Nephron progenitor cell (in vitro differentiated cells): ENCODE results near the gene KCNK1.
"Not testable (repeated sequence)": the region's sequence is repeated elsewhere in the genome, so short reads cannot be mapped to it uniquely, and the experiment has no call there.

ENCODE experiments used
- DNase-seq: peaks from one replicate; pipeline ENCODE4 v3.0.0; 2021
- H3K27ac Mint-ChIP-seq: 2 replicates; pipeline ENCODE4 v1.8.0; 2021; ENCODE audit warnings: mild to moderate bottlenecking, moderate library complexity, mixed read lengths
- H3K27me3 Mint-ChIP-seq: 2 replicates; pipeline ENCODE4 v1.8.0; 2021; ENCODE audit warnings: mild to moderate bottlenecking, low read depth, mixed read lengths; ENCODE audit not compliant: poor library complexity
- H3K36me3 Mint-ChIP-seq: 2 replicates; pipeline ENCODE4 v1.8.0; 2021; ENCODE audit warnings: low read depth, mixed read lengths
- H3K4me1 Mint-ChIP-seq: 2 replicates; pipeline ENCODE4 v1.8.0; 2021; ENCODE audit warnings: mixed read lengths
- H3K4me3 Mint-ChIP-seq: 2 replicates; pipeline ENCODE4 v1.8.0; 2021; ENCODE audit warnings: mild to moderate bottlenecking, moderate library complexity, mixed read lengths
- H3K9me3 Mint-ChIP-seq: 2 replicates; pipeline ENCODE4 v1.8.0; 2021; ENCODE audit warnings: mild to moderate bottlenecking, moderate library complexity, mixed read lengths
- TF ChIP-seq, protein P1 (sequence below): fragments of 200-600 bp; sonication (generic); IDR thresholded peaks from 2 replicates; pipeline ENCODE4 v1.5.0; 2021; ENCODE audit warnings: antibody characterized with exemption

The KCNK1 gene

DNA sequence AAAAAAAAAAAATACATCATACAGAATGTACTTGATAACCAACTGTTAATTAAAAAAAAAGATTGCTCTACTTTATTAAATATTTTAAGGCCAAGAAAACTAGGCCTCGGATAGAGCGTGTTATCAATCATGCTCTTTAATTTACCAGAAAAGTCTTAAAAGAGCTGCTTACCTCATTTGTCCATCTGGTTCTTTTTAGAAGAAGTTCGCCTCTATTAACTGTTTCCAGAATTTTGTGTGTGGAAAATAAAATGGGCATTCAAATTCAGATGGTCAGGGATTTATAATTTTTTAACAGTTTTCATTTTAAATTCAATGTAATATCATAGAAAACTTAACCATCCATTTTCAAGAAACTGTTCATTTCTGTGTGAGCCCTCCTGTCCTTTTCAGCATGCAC lies 53.8 kb downstream of the KCNK1 start:
- H3K27ac Mint-ChIP-seq: no peak overlapping the region
- TF ChIP-seq, protein P1, sequence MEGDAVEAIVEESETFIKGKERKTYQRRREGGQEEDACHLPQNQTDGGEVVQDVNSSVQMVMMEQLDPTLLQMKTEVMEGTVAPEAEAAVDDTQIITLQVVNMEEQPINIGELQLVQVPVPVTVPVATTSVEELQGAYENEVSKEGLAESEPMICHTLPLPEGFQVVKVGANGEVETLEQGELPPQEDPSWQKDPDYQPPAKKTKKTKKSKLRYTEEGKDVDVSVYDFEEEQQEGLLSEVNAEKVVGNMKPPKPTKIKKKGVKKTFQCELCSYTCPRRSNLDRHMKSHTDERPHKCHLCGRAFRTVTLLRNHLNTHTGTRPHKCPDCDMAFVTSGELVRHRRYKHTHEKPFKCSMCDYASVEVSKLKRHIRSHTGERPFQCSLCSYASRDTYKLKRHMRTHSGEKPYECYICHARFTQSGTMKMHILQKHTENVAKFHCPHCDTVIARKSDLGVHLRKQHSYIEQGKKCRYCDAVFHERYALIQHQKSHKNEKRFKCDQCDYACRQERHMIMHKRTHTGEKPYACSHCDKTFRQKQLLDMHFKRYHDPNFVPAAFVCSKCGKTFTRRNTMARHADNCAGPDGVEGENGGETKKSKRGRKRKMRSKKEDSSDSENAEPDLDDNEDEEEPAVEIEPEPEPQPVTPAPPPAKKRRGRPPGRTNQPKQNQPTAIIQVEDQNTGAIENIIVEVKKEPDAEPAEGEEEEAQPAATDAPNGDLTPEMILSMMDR: no peak
- no peaks in the 10 kb centered on the region for H3K36me3 Mint-ChIP-seq
- peaks cover 7% of the 10 kb centered on the region for H3K9me3 Mint-ChIP-seq
- DNase-seq: no peak
- H3K4me1 Mint-ChIP-seq: no peaks in the 10 kb centered on the region
- H3K4me3 Mint-ChIP-seq: no peak overlapping the region
- H3K27me3 Mint-ChIP-seq: peaks cover 2% of the 10 kb centered on the region

- Mint-ChIP-seq H3K36me3 (no peaks in the 10 kb centered on the region), H3K9me3 (peaks cover 7% of the 10 kb centered on the region), H3K27me3 (peaks cover 2% of the 10 kb centered on the region), H3K4me1 (no peaks in the 10 kb centered on the region), H3K27ac (no peak overlapping the region), H3K4me3 (no peak overlapping the region)
- DNase-seq: no peak
- TF ChIP-seq, protein P1: no peak
Observed at GRCh38 chr1:233668146-233668724, 54.3 kb downstream of the KCNK1 start.

GRCh38 chr1:233668725-233669294 lies 54.9 kb downstream of the KCNK1 start:
- H3K4me3 Mint-ChIP-seq: no peak overlapping the region
- peaks cover 7% of the 10 kb centered on the region for H3K9me3 Mint-ChIP-seq
- H3K36me3 Mint-ChIP-seq: no peaks in the 10 kb centered on the region
- no peak overlapping the region for H3K27ac Mint-ChIP-seq
- DNase-seq: no peak
- H3K4me1 Mint-ChIP-seq: no peaks in the 10 kb centered on the region
- H3K27me3 Mint-ChIP-seq: peaks cover 2% of the 10 kb centered on the region
- TF ChIP-seq, protein P1: no peak

DNA sequence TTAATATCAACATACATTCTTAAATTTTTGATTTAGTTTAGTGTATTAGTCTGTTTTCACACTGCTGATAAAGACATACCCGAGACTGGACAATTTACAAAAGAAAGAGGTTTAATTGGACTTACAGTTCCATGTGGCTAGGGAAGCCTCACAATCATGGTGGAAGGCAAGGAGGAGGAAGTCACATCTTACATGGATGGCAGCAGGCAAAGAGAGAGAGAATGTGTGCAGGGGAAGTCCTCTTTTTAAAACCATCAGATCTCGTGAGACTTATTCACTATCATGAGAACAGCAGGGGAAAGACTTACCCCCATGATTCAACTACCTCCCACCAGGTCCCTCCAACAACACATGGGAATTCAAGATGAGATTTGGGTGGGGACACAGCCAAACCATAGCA lies 56.5 kb downstream of the KCNK1 start:
- not testable (repeated sequence) for H3K4me1 Mint-ChIP-seq

DNA sequence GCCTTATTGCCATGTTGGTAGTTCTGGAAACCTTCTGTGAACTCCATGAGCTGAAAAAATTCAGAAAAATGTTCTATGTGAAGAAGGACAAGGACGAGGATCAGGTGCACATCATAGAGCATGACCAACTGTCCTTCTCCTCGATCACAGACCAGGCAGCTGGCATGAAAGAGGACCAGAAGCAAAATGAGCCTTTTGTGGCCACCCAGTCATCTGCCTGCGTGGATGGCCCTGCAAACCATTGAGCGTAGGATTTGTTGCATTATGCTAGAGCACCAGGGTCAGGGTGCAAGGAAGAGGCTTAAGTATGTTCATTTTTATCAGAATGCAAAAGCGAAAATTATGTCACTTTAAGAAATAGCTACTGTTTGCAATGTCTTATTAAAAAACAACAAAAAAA lies 57.4 kb downstream of the KCNK1 start:
- Mint-ChIP-seq H3K36me3 (no peaks in the 10 kb centered on the region), H3K27ac (no peak overlapping the region)
- TF ChIP-seq, protein P1: no peak

More for the DNA sequence above, 56.5 kb downstream of the KCNK1 start:
- H3K4me3 Mint-ChIP-seq, H3K27ac Mint-ChIP-seq, H3K36me3 Mint-ChIP-seq, DNase-seq, H3K9me3 Mint-ChIP-seq, H3K27me3 Mint-ChIP-seq: not testable (repeated sequence)

DNA sequence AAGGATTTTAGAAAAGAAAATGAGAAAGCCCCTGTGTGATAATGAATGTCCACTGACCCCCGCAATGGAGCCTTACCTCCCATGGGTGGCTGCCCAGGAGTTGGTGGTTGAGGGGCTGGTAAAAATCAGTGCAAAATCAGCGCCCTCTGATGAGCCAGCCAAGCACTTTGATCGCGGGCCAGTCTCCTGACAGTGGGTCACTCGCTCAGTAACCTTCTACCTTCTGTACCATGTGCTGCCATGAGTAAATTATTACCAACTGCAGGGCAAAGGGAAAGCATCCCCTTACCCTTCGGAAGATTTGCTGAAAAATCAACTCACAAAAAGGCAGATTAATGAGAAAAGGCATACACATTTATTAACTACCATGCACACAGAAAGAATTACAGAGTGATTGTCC lies 58.8 kb downstream of the KCNK1 start:
- TF ChIP-seq, protein P1: no peak
- Mint-ChIP-seq H3K4me1 (peaks cover 4% of the 10 kb centered on the region), H3K27me3 (no peaks in the 10 kb centered on the region), H3K36me3 (no peaks in the 10 kb centered on the region), H3K27ac (no peak overlapping the region), H3K4me3 (no peak overlapping the region), H3K9me3 (peaks cover 13% of the 10 kb centered on the region)
- no peak for DNase-seq

More for the DNA sequence above, 57.4 kb downstream of the KCNK1 start:
- H3K9me3 Mint-ChIP-seq: peaks cover 10% of the 10 kb centered on the region
- no peaks in the 10 kb centered on the region for H3K4me1 Mint-ChIP-seq
- DNase-seq: no peak
- no peak overlapping the region for H3K4me3 Mint-ChIP-seq
- peaks cover 2% of the 10 kb centered on the region for H3K27me3 Mint-ChIP-seq
